Caco-2 (cell line): ENCODE measurements around the gene SLC9A3. TPM values are rescaled to one million over a fixed set of nuclear protein-coding genes. Genes with fewer than 3 reads are reported as not detected.
A peak's percentile ranks its signal among the peaks of the same experiment; 100 is the strongest.

ENCODE experiments used
- BruUV-seq: library from RNA; stranded (reverse); fragments of 400-500 nt; replicated peaks from 2 replicates; lab custom pipeline; 2021; lab: Mats Ljungman, UMichigan
- CTCF ChIA-PET: fragments of 300-600 bp; sonication (Branson Sonifier 250); formaldehyde crosslinking; loops from one replicate; lab custom pipeline; 2022; ENCODE audit warnings: antibody characterized with exemption; lab: Charles Lee
- POLR2A ChIA-PET: fragments of 300-600 bp; sonication (Branson Sonifier 250); formaldehyde crosslinking; loops from one replicate; lab custom pipeline; 2022; ENCODE audit warnings: antibody characterized with exemption; lab: Charles Lee
- DNase-seq, 2 experiments: peaks; one replicate each; pipeline versions ENCODE4 v3.0.0 to v3.0.0-alpha.2; 2020 to 2022
- H3K27me3 ChIP-seq: replicated peaks from 2 replicates; pipeline ENCODE4 v1.6.0; 2011; ENCODE audit warnings: low read length; ENCODE audit not compliant: control insufficient read depth, insufficient read depth
- H3K36me3 ChIP-seq: 2 replicates; pipeline ENCODE4 v1.5.1; 2011; ENCODE audit warnings: low read length; ENCODE audit not compliant: control insufficient read depth, insufficient read depth
- H3K4me1 ChIP-seq: fragments of 250-450 bp; sonication (Bioruptor Pico); 2 replicates; pipeline ENCODE4 v1.5.1; 2020; ENCODE audit warnings: mild to moderate bottlenecking
- H3K4me3 ChIP-seq: 2 replicates; pipeline ENCODE4 v1.5.1; 2011; ENCODE audit warnings: low read depth, mild to moderate bottlenecking, control low read depth, low read length
- H3K9me3 ChIP-seq: fragments of 250-450 bp; sonication (Bioruptor Pico); 2 replicates; pipeline ENCODE4 v1.5.1; 2020; ENCODE audit warnings: mild to moderate bottlenecking, moderate library complexity
- H3K27ac Mint-ChIP-seq: one replicate; pipeline ENCODE4 v1.8.0; 2022; ENCODE audit warnings: mixed read lengths; ENCODE audit not compliant: unreplicated experiment
- H3K27me3 Mint-ChIP-seq: one replicate; pipeline ENCODE4 v1.8.0; 2022; ENCODE audit warnings: mixed read lengths; ENCODE audit not compliant: insufficient read depth, unreplicated experiment
- H3K36me3 Mint-ChIP-seq: one replicate; pipeline ENCODE4 v1.8.0; 2022; ENCODE audit warnings: mild to moderate bottlenecking, mixed read lengths; ENCODE audit not compliant: insufficient read depth, unreplicated experiment
- H3K4me1 Mint-ChIP-seq: one replicate; pipeline ENCODE4 v1.8.0; 2022; ENCODE audit warnings: low read depth, mixed read lengths; ENCODE audit not compliant: unreplicated experiment
- H3K4me3 Mint-ChIP-seq: one replicate; pipeline ENCODE4 v1.8.0; 2022; ENCODE audit warnings: mild to moderate bottlenecking, moderate library complexity, mixed read lengths; ENCODE audit not compliant: unreplicated experiment
- H3K9me3 Mint-ChIP-seq: one replicate; pipeline ENCODE4 v1.8.0; 2022; ENCODE audit warnings: mixed read lengths; ENCODE audit not compliant: unreplicated experiment
- intact Hi-C: fragments of 100-400 bp; cut with micrococcal nuclease; formaldehyde crosslinking; loops from one replicate; pipeline ENCODE4 v1.10.0; 2022; ENCODE audit not compliant: unreplicated experiment
- total RNA-seq: library from RNA; stranded (reverse); gene quantifications from 2 replicates; pipeline ENCODE4 v1.2.3, GENCODE V29; 2022
- TF ChIP-seq, protein P1 (sequence below), 2 experiments: fragments of 200-600 bp in 1 of 2; IDR thresholded peaks; 1 replicate in 1 of 2; 2 replicates in 1 of 2; pipeline versions ENCODE4 v1.5.1 to v1.8.0; 2011 to 2022; ENCODE audit warnings: antibody characterized with exemption in 1 of 2, control low read depth in 1 of 2, inconsistent platforms in 1 of 2, low read depth in 1 of 2, low read length in 1 of 2, mild to moderate bottlenecking in 1 of 2, moderate library complexity in 1 of 2; ENCODE audit not compliant: insufficient read depth in 1 of 2, severe bottlenecking in 1 of 2, unreplicated experiment in 1 of 2

The SLC9A3 gene
- total RNA-seq, 1 experiment from 2014 or later, result 3.4 TPM

DNA sequence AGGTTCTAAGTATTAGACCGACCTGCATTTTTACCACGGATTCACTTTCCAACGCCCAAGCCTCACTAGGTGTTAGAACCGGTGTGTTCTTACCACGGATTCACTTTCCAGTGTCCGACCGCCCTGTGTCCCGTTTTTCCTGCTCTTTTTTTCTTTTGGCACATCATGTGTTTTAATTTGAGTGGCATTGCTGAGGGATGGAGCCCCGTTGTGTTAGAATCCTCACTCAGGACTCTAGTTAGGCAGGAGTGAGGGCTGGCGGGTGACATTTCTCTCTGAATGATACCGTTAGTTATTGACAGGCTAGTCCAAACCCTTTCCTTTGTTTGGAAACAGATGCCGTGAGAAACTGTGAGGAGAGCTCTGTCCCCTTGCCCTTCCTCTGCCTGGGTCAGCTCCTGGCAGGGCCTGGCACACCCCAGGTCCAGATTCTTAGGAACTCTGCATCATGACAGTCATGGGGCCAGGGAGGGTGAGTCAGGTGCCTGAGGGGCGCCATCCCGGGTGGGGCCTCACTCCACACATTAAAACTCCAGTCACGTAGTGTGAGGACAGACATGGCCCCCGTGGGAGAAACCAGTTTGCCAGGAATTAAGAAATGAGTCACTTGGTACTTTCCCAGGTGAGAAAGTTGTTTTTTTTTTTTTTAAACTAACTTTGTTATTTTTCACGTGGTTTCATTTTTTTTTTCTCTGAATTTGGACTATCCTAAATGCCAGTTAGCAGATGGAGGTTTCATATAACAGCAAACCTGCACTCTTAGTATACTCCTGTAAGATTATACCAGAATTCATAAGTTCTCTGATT lies 65.5 kb downstream of the SLC9A3 start:
- Mint-ChIP-seq H3K4me3 (no peak overlapping the region), H3K36me3 (peaks cover 63% of the 10 kb centered on the region)

DNA sequence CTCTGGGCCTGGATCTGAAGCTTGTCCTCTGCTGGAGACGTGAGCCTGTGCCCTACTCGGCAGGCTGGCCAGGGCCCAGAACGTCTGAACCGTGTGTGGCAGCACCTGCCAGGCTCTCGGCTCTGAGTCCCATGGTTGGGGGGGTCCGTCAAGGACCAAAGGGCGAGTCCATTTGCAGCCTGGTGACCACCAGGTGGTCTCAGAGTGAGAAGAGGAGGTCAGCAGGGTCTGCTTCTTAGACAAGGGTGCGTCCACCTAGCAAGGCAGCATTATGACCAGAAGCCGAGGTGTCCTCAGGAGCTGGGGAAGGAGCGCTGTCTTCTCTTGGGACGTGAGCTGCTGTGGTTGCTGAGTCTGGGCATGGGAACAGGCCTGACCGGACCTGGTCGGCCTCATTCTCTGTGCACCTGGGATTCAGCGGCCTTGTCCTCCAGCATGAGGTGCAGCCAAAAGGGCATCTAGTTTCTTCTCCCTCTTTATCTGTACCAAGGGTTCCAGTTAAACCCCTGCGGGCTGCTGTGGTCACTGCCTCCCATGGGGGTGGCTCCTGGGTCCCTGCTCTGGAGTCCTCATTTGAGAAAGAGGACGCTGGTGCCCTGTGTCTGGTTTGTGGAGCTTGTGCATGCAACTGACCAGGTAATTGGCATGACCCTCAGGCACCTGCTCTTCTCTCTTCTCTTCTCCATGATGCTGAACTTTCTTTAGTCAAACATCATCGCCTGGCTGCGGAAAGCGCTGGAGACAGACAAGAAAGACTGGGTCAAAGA lies 66.9 kb downstream of the SLC9A3 start:
- Mint-ChIP-seq H3K27me3 (no peaks in the 10 kb centered on the region), H3K4me1 (no peaks in the 10 kb centered on the region), H3K36me3 (peaks cover 66% of the 10 kb centered on the region), H3K4me3 (no peak overlapping the region), H3K27ac (no peak overlapping the region), H3K9me3 (peaks cover 3% of the 10 kb centered on the region)
- no peak for DNase-seq
- Histone ChIP-seq H3K4me3 (no peak overlapping the region), H3K36me3 (peaks cover 4% of the 10 kb centered on the region), H3K27me3 (no peaks in the 10 kb centered on the region), H3K9me3 (0 out of 2 replicates have a peak, but pooled peaks cover 1% of the 10 kb centered on the region), H3K4me1 (peaks cover 7% of the 10 kb centered on the region; the same call in 1 of the 2 replicates)
- intact Hi-C loops, result no loop called here
- CTCF ChIA-PET, result interaction anchor here (0.7 kb wide), 1 partner anchor 269 kb away, joined by 3 read pairs; no protein-coding TSS in a partner anchor
- BruUV-seq, result no TSS peak
- POLR2A ChIA-PET, result no interaction called here
- TF ChIP-seq, protein P1, sequence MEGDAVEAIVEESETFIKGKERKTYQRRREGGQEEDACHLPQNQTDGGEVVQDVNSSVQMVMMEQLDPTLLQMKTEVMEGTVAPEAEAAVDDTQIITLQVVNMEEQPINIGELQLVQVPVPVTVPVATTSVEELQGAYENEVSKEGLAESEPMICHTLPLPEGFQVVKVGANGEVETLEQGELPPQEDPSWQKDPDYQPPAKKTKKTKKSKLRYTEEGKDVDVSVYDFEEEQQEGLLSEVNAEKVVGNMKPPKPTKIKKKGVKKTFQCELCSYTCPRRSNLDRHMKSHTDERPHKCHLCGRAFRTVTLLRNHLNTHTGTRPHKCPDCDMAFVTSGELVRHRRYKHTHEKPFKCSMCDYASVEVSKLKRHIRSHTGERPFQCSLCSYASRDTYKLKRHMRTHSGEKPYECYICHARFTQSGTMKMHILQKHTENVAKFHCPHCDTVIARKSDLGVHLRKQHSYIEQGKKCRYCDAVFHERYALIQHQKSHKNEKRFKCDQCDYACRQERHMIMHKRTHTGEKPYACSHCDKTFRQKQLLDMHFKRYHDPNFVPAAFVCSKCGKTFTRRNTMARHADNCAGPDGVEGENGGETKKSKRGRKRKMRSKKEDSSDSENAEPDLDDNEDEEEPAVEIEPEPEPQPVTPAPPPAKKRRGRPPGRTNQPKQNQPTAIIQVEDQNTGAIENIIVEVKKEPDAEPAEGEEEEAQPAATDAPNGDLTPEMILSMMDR (IDR thresholded peaks at IDR 0.05; ENCODE audit: insufficient read depth in 1 of 2, low read depth in 1 of 2, low read length in 1 of 2, severe bottlenecking in 1 of 2, unreplicated experiment in 1 of 2), result no peak

More for the DNA sequence above, 65.5 kb downstream of the SLC9A3 start:
- intact Hi-C loops, result no loop called here
- Histone ChIP-seq H3K4me3 (no peak overlapping the region), H3K4me1 (peaks cover 7% of the 10 kb centered on the region; the same call in 1 of the 2 replicates), H3K27me3 (no peaks in the 10 kb centered on the region), H3K9me3 (no peaks in the 10 kb centered on the region), H3K36me3 (peaks cover 4% of the 10 kb centered on the region)
- ChIA-PET POLR2A (no interaction called here), CTCF (interaction anchor here (1.2 kb wide), 1 partner anchor 12 kb away, joined by 3 read pairs; no protein-coding TSS in a partner anchor)
- Mint-ChIP-seq H3K9me3 (no peaks in the 10 kb centered on the region), H3K27me3 (no peaks in the 10 kb centered on the region), H3K4me1 (no peaks in the 10 kb centered on the region), H3K27ac (no peak overlapping the region)
- TF ChIP-seq, protein P1 (IDR thresholded peaks at IDR 0.05; ENCODE audit: insufficient read depth in 1 of 2, low read depth in 1 of 2, low read length in 1 of 2, severe bottlenecking in 1 of 2, unreplicated experiment in 1 of 2), result no peak
- no TSS peak for BruUV-seq
- peak; percentile 35 to 40 for DNase-seq
